ENCODE results near the gene CBX4.

DNA sequence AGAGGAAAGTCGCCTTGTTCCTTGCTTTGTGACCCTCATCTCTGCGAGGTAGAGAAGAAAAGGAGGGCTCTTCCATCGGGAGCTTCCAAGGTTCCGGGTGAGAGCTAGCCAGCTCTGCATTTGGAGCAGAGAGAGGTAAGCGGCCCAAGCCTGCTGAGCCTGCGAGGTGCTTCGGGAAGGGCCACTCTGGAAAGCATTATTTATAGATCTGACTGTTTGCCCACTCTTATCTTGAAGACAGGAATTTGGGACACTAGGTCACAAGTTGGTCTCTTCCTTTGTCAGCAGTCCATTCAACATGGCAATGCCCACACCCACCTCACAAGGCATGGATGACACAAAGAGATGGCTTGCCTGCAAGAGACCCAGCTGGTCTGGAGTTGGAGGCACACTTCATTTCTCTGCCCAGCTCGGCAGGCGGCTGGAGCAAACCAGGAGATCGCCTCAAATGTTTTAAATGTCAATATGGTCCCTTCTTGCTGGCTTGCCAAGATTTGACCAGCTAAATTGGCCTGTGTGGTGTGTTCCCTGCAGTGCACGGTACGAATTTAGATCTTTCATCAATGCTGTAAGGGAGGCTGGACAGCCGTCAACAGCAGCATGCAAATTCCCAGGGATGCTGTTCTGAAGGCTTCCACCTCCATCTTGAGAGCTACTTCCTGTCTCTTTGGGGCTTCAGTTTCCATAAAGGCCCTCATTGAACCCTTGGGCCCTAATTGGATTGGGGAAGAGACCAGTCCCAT lies 19.5 kb downstream of the CBX4 start:
- TF ChIP-seq CTCF (optimal IDR thresholded peaks at IDR 0.05 in 1 of 3, IDR thresholded peaks at IDR 0.05 in 1 of 3, conservative IDR thresholded peaks at IDR 0.05 in 1 of 3; ENCODE audit: extremely low read depth in 1 of 3, insufficient read depth in 2 of 3, low read length in 3 of 3) (no peak), EZH2 (IDR thresholded peaks at IDR 0.05; ENCODE audit: low read length) (no peak)

Data from keratinocyte (primary cell).